Mesothelial cell of epicardium (in vitro differentiated cells): ENCODE data around the gene WNK2. TPM values are rescaled to one million over a fixed set of nuclear protein-coding genes. Genes with fewer than 3 reads are reported as not detected.

Source experiments
- DNase-seq, 2 experiments: peaks; one replicate each; pipeline ENCODE4 v3.0.0; 2021; ENCODE audit warnings: low spot score in 2 of 2; ENCODE audit not compliant: unreplicated experiment in 2 of 2
- H3K27ac Mint-ChIP-seq: 2 replicates; pipeline ENCODE4 v1.8.0; 2021; ENCODE audit warnings: mixed read lengths
- H3K27me3 Mint-ChIP-seq: 2 replicates; pipeline ENCODE4 v1.8.0; 2021; ENCODE audit warnings: low read depth, mixed read lengths
- H3K36me3 Mint-ChIP-seq: 2 replicates; pipeline ENCODE4 v1.8.0; 2021; ENCODE audit warnings: mixed read lengths
- H3K4me1 Mint-ChIP-seq: 2 replicates; pipeline ENCODE4 v1.8.0; 2021; ENCODE audit warnings: mixed read lengths
- H3K4me3 Mint-ChIP-seq: 2 replicates; pipeline ENCODE4 v1.8.0; 2021; ENCODE audit warnings: mild to moderate bottlenecking, moderate library complexity, mixed read lengths
- H3K9me3 Mint-ChIP-seq: 2 replicates; pipeline ENCODE4 v1.8.0; 2021; ENCODE audit warnings: mixed read lengths
- total RNA-seq: library from RNA; stranded (reverse); gene quantifications from 3 replicates; pipeline ENCODE4 v1.2.1, GENCODE V29; 2021
- TF ChIP-seq, protein P1 (sequence below): fragments of 200-600 bp; sonication (generic); IDR thresholded peaks from one replicate; pipeline ENCODE4 v1.5.0; 2021; ENCODE audit warnings: antibody characterized with exemption; ENCODE audit not compliant: unreplicated experiment

WNK2 gene
- total RNA-seq, 1 donor from 2014 or later: 66.0 TPM

DNA sequence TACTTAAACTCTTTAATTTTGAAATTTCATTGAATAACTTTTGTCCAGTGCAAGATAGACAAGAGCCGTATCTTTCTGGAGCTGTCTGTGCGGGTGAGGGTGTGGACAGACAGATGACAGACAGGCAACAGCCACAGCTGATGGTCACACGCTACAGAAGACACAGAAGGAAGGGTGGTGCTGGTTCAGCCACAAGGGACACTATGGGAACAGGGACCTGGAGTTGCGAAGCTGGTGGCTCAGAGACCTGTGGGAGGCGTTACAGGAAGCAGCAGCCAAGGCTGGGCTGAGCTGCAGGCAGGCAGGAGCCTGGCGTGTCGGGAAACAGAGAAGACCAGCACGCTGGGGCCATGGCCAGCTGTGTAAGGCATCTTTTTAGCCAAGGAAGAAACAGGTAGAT lies 104.4 kb downstream of the WNK2 start:
- no peaks in the 10 kb centered on the region for H3K4me1 Mint-ChIP-seq
- no peak overlapping the region for H3K4me3 Mint-ChIP-seq
- DNase-seq: no peak
- H3K36me3 Mint-ChIP-seq: peaks cover 6% of the 10 kb centered on the region
- peaks cover 6% of the 10 kb centered on the region for H3K27me3 Mint-ChIP-seq
- H3K27ac Mint-ChIP-seq: no peak overlapping the region
- peaks cover 10% of the 10 kb centered on the region for H3K9me3 Mint-ChIP-seq
- TF ChIP-seq, protein P1, sequence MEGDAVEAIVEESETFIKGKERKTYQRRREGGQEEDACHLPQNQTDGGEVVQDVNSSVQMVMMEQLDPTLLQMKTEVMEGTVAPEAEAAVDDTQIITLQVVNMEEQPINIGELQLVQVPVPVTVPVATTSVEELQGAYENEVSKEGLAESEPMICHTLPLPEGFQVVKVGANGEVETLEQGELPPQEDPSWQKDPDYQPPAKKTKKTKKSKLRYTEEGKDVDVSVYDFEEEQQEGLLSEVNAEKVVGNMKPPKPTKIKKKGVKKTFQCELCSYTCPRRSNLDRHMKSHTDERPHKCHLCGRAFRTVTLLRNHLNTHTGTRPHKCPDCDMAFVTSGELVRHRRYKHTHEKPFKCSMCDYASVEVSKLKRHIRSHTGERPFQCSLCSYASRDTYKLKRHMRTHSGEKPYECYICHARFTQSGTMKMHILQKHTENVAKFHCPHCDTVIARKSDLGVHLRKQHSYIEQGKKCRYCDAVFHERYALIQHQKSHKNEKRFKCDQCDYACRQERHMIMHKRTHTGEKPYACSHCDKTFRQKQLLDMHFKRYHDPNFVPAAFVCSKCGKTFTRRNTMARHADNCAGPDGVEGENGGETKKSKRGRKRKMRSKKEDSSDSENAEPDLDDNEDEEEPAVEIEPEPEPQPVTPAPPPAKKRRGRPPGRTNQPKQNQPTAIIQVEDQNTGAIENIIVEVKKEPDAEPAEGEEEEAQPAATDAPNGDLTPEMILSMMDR: no peak

- no peak overlapping the region for H3K27ac Mint-ChIP-seq
- DNase-seq: no peak
- H3K4me1 Mint-ChIP-seq: no peaks in the 10 kb centered on the region
Measured at GRCh38 chr9:93288891-93289883, 105.2 kb downstream of the WNK2 start.

DNA sequence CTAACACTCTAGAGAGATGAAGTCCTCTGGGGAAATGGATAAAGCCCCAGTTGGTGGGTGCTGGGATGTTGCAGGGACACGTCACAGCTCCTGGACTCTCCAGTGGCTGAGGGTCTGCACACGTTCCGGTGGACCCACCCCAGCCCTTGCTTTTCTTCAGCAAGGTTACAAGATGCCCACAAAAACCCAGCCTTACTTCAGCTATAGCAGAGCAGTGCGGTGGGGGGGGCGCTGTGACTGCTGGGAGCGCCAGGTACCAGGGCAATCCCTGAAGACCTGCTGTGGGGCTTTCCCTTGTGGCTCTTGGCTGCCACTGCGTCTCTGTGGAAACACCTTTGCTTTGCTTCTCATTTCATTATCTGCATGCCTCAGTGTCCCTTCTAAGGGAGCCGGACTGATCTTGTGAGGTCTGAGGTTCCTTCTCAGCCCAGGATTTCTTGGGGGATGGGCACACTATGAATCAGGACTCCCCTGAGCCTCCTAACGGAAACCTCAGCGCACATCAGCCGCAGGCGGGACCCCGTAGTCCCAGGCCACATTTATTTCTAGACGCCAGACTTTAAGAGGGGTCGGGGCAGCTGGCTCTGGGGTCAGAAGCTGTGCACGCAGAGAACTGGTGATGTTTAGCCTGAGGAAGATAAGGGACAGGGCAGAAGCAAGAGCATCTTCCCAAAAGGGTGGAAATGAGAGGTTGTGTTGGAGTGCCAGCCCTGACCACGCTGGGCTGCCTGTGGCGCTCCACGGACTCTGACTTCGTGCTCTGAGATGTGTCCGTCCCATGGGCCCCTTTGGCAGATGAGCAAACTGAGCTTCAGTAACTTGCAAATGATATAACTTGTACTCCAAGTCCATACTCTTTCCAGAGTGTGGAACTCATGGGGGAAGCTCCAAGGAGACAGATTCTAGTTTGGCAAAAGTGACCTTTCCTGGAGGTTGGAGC lies 106.8 kb downstream of the WNK2 start:
- H3K27ac Mint-ChIP-seq: no peak overlapping the region
- no peaks in the 10 kb centered on the region for H3K9me3 Mint-ChIP-seq
- H3K27me3 Mint-ChIP-seq: peaks cover 14% of the 10 kb centered on the region
- TF ChIP-seq, protein P1: no peak
- H3K4me3 Mint-ChIP-seq: no peak overlapping the region
- no peaks in the 10 kb centered on the region for H3K4me1 Mint-ChIP-seq
- no peak for DNase-seq
- H3K36me3 Mint-ChIP-seq: no peaks in the 10 kb centered on the region

More at GRCh38 chr9:93288891-93289883, 105.2 kb downstream of the WNK2 start:
- Mint-ChIP-seq H3K36me3 (peaks cover 1% of the 10 kb centered on the region), H3K4me3 (no peak overlapping the region), H3K9me3 (peaks cover 3% of the 10 kb centered on the region), H3K27me3 (peaks cover 10% of the 10 kb centered on the region)
- TF ChIP-seq, protein P1: no peak

DNA sequence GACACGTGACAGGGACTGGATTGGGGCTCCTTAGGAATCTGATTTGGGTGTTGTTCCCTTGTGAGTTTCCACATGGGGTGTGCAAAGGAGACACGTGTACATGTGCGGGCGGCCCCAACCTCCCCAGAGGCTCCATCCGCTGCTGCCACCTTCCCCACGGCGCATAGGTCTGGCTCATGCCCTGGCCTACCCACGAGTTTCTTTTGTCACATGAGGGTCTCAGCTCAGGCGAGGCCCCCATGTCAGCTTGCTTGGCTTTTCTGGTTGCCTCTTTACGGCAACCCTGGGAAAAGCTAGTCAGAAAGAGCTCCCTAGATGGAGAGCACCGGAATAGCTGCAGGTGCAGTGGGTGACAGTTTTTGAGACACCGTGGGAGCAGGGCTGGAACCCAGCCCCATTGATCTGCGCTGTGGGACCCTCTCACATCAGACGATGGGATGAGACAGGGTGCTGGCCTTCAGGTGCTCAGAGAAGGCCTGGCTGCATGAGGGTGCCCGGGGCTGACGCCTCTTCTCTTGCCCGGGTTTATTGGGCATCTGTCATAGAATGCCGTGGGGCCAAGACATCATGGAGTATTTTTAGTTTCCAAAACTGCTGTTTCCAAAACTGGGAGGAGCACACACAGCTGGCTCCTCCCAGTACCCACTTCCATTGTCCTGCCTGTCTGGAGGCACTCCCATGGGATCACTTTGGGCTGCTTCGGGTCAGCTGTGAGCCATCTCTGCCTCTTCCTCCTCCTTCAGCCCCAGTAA lies 107.8 kb downstream of the WNK2 start:
- Mint-ChIP-seq H3K27me3 (peaks cover 14% of the 10 kb centered on the region), H3K27ac (no peak overlapping the region), H3K36me3 (no peaks in the 10 kb centered on the region), H3K4me1 (no peaks in the 10 kb centered on the region), H3K9me3 (no peaks in the 10 kb centered on the region), H3K4me3 (no peak overlapping the region)
- TF ChIP-seq, protein P1: no peak
- DNase-seq: no peak

- Mint-ChIP-seq H3K36me3 (no peaks in the 10 kb centered on the region), H3K27ac (no peak overlapping the region), H3K9me3 (no peaks in the 10 kb centered on the region), H3K4me3 (no peak overlapping the region), H3K27me3 (peaks cover 17% of the 10 kb centered on the region), H3K4me1 (no peaks in the 10 kb centered on the region)
- DNase-seq: no peak
- TF ChIP-seq, protein P1: no peak
Measured at GRCh38 chr9:93292288-93292615, 108.3 kb downstream of the WNK2 start.
